Body of pancreas (tissue), 4 donors: Measurements from ENCODE around the gene PDIA4.

Experiments
- CTCF ChIP-seq, 7 experiments: fragments of 450-650 bp in 4 of 7; fragments of 200-600 bp in 3 of 7; sonication (generic) in 3 of 7; IDR thresholded peaks; one replicate each; pipeline ENCODE4 v1.5.1; 2016 to 2019; ENCODE audit warnings: antibody characterized with exemption in 7 of 7
- POLR2A ChIP-seq, 3 donors: fragments of 450-650 bp; IDR thresholded peaks; one replicate each; pipeline ENCODE4 v1.6.1; 2016; ENCODE audit warnings: antibody characterized with exemption in 3 of 3, mild to moderate bottlenecking in 2 of 3

DNA sequence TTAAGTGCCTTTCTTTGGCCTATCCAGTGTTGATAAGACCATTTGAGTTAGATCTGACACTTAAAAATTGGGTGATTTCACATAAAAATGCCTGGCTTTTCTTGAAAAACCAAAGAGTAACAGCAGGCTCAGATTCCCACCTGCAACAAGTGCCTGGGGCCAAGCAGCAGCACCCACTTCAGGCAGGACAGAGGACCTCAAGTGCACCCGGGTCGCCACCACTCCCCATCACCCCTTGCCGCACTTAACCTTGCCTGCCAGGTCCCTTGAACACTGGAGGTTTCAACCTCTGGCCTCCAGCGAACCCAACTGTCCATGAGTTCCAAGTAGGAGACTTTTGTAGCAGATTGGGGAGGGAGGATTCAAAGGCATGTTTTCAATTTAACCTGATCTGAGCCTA, 30.8 kb downstream of the PDIA4 start:
- no peak for TF ChIP-seq POLR2A (IDR thresholded peaks at IDR 0.05)
- no peak for TF ChIP-seq CTCF (IDR thresholded peaks at IDR 0.05)
